Stimulated activated CD8-positive, alpha-beta memory T cell treated with anti-CD3 and anti-CD28 coated beads, Interleukin-7, amount 100 ng/mL, for 24 hours (primary cell): ENCODE results near the gene RNF19B.
A peak's percentile ranks its signal among the peaks of the same experiment; 100 is the strongest.
"Not testable (repeated sequence)": the region's sequence is repeated elsewhere in the genome, so short reads cannot be mapped to it uniquely, and the experiment has no call there.

Experiments
- DNase-seq: peaks from one replicate; pipeline ENCODE4 v3.0.0-alpha.2; 2020; ENCODE audit warnings: low read depth

RNF19B gene

GRCh38 chr1:32964461-32965250 is at the start of gene RNF19B:
Gene RNF19B, minus strand, starts transcription at chr1:32964809. Its CDS starts 124 bp downstream, at chr1:32964685.
- DNase-seq = peak; percentile 85

GRCh38 chr1:33013791-33014190 is 49.2 kb upstream of the RNF19B start:
- no peak for DNase-seq

DNA sequence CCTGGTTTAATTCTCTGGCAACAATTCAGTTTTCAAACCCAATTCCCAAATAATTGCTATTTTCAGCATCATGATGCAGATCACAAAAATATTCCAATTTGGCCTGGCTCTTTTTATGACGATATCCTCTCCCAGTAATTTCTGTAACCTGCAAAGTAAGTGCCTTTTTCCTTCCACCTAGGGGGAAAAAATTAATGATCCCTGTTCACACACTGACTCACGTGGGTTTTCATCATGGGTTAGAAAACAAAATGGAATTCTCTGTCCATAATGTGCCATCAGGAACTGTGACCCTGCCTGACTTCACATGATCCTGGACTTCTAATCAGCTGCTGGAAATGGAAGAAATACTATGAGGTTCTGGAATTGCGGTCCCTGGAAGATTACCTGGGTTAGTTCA is 47.6 kb upstream of the RNF19B start:
- no peak for DNase-seq

GRCh38 chr1:33010932-33011731 is 46.5 kb upstream of the RNF19B start:
- no peak for DNase-seq

DNA sequence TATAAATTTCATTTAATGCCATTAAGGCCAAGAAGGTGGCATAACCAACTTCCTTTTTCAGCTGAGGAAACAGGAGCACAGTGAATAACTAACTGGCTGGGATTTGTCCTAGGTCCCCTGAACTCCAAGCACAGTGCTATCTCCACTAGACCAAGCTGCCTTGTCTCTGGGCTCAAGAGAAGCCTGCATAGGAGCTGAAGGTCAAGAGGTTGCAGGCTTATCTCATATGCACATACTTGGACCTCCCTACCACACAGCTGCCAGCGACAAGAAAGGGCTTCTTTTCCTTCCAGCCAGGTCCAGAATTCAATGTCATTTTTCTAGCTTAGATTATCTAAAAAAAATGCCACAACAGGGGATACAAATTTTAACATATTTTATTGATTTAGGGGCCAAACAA is 45.0 kb upstream of the RNF19B start:
- no peak for DNase-seq

GRCh38 chr1:33008051-33008914 is 43.7 kb upstream of the RNF19B start:
- DNase-seq = no peak

GRCh38 chr1:33007190-33008050 is 42.8 kb upstream of the RNF19B start:
- DNase-seq = no peak

DNA sequence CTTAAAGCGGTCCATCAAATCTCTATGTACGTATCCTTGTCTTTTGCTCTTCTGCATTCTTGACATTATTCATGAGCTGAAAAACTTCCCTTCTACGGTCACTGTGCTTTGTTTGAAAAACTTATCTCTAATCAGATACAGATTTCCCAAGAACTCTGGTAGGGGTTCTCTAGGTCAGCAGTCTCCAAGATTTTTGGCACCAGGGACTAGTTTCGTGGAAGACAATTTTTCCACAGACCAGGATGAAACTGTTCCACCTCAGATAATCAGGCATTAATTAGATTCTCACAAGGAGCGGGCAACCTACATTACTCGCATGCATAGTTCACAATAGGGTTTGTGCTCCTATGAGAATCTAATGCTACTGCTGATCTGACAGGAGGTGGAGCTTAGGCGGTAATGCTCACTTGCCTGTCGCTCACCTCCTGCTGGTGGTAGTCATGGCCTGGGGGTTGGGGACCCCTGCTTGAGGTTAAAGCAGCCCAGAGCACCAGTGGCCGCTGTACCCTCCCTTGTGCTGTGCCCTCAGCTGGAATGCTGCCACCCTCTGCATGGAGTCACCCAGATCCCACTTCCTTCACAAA is 41.3 kb upstream of the RNF19B start:
- no peak for DNase-seq

DNA sequence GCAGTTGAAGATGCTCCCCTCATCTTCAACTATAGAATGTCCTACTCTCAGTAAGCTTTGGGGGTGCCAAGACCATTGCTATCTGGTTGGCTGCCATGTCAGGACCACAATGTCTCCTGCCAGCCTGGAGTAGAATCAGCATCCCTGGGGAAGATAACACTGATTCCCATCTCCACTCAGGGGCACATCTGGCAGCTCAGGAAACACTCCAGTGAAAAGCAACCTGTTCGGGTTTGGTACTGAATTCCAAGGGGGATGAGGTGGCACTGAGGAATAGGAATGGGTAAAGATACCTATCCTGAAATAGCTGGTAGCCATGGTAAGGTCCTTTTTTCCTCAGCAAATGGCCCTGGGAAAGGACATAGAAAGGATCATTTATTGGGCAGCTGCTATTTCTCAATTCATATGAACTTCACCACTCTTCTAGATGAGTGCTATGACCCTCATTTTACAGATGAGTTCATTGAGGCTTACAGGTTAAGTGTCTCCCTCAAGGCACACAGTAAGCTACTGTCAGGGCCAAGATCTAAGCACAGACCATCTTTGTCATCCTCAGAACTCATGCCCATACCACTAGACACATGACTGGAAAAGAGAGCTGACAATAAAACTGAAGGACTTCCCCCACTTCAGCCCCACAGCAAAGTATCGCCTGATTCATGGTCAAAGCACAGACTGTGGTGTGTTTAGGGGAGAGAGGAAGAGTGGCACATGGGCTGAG is 40.7 kb upstream of the RNF19B start:
- no peak for DNase-seq

GRCh38 chr1:33004613-33005012 is 40.0 kb upstream of the RNF19B start:
- DNase-seq = no peak

- DNase-seq = no peak
Observed at GRCh38 chr1:33003657-33004056, 39.0 kb upstream of the RNF19B start.

DNA sequence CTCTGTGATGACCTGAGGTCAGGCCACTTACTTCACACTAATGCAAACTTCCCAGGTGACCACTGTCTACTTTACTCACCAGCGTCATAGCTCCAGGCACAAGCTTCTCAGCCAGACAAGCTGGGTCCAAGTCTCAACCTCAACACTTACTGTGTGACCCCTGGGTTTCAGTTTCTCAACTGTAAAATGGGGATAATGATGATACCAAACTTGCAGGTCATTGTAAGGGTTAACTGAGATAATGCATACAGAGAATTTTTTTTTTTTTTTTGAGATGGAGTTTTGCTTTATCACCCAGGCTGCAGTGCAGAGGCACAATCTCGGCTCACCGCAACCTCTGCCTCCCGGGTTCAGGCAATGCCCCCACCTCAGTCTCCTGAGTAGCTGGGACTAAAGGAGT is 37.4 kb upstream of the RNF19B start:
- no peak for DNase-seq

DNA sequence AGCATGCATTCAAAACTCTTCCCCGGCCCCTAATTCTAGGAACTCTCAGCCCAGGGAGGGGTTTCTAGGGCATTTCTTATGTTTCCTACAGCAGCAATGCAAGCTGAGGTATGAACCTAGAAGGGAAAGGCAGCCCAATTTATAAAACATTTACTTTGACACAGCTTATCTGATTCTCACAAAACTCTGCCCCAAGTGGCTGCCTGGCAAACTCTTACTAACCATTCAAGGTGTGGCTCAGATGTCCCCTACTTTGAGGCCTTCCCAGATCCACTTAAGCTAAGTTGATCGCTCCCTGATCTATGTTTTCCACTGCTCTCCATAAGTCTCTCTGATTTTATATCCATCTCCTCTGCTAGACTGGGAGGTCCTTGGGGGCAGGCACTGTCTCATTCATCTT is 36.7 kb upstream of the RNF19B start:
- DNase-seq = no peak

DNA sequence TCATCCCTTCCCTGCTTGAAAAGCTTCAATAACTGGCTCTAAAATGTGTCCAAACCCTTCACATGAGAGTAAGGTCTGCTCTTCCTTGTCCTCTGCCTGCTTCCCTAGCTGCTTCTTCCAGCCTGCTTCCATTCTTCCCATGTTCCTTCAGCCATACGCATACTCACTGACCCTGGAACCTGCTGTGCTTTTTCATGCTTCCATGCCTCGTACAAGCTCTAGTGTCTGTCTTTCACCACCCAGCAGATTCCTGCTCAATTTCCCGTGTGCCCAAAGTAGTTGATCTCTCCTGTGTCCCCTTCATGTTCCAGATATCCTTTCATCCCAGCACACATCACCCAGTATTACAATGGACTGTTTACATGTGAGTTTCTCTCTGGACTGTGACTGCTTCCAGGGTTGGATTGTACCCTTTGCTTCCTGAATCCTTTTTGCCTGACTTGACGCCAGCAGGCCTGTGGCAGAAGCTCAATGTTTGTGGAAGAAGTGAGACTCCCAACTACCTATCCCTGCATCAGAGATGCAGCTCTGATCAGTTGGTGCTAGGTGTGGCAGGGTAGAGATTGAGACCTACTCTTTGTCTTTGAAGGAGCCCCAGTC is 35.9 kb upstream of the RNF19B start:
- no peak for DNase-seq

DNA sequence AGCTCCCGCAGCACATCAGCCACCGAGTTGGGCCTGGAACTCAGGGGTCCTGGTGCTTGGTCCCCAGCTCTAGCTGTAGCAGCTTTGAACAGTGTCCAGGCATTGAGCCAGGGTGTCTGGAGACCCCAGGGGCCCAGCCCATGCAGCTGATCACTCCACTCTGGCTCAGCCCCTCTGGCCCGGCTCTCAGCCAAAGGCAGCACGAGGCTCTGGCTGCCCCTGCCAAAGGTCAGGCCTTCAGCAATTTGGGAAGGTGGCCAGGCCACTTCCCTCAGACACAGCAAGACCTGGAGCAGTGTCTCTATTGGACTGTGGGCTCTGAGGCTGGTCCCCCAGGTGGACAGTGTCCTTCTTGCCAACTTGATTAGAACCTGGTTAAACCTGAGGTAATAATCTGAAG is 34.4 kb upstream of the RNF19B start:
- no peak for DNase-seq

- no peak for DNase-seq
Observed at GRCh38 chr1:32998064-32998463, 33.5 kb upstream of the RNF19B start.

GRCh38 chr1:32997381-32997891 is 32.8 kb upstream of the RNF19B start:
- no peak for DNase-seq

DNA sequence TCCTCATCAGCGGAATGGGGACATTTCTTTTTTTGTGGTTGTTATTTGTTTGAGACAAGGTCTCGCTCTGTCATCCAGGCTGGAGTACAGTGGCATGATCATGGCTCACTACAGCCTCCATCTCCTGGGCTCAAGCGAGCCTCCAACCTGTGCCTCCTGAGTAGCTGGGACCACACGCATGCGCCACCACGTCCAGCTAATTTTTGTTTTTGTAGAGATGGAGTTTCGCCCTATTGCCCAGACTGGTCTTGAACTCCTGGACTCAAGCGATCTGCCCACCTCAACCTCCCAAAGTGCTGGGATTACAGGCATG is 28.7 kb upstream of the RNF19B start:
- DNase-seq = not testable (repeated sequence)

GRCh38 chr1:32992489-32993323 is 28.1 kb upstream of the RNF19B start:
- DNase-seq = peak; percentile 20
